H9 (cell line): Measurements from ENCODE around the gene KCNJ12. TPM values are rescaled to one million over a fixed set of nuclear protein-coding genes. Genes with fewer than 3 reads are reported as not detected.
"Not testable (repeated sequence)": the region's sequence is repeated elsewhere in the genome, so short reads cannot be mapped to it uniquely, and the experiment has no call there.

Experiments
- DNase-seq: peaks from one replicate; pipeline ENCODE4 v3.0.0-alpha.2; 2017
- H2AFZ ChIP-seq: one replicate; pipeline ENCODE4 v1.6.1; 2013; ENCODE audit warnings: mild to moderate bottlenecking, low read length, control low read depth, moderate library complexity
- H2AK5ac ChIP-seq: 2 replicates; pipeline ENCODE4 v1.6.1; 2013; ENCODE audit warnings: low read length, control low read depth, mixed read lengths; ENCODE audit not compliant: insufficient read length
- H2BK120ac ChIP-seq: one replicate; pipeline ENCODE4 v1.6.1; 2013; ENCODE audit warnings: low read depth, mild to moderate bottlenecking, low read length, control low read depth, inconsistent platforms; ENCODE audit not compliant: poor library complexity, severe bottlenecking
- H2BK12ac ChIP-seq: 2 replicates; pipeline ENCODE4 v1.6.1; 2013; ENCODE audit warnings: low read length, control low read depth, mixed read lengths, low read depth; ENCODE audit not compliant: insufficient read length
- H2BK15ac ChIP-seq: 2 replicates; pipeline ENCODE4 v1.6.1; 2013; ENCODE audit warnings: low read depth, low read length, control low read depth
- H2BK20ac ChIP-seq: one replicate; pipeline ENCODE4 v1.6.1; 2013; ENCODE audit warnings: low read depth, mild to moderate bottlenecking, low read length, control low read depth, inconsistent platforms; ENCODE audit not compliant: poor library complexity, severe bottlenecking
- H2BK5ac ChIP-seq: 2 replicates; pipeline ENCODE4 v1.6.1; 2013; ENCODE audit warnings: low read length, control low read depth, mixed read lengths; ENCODE audit not compliant: insufficient read length
- H3K14ac ChIP-seq: 2 replicates; pipeline ENCODE4 v1.6.1; 2013; ENCODE audit warnings: low read length, control low read depth; ENCODE audit not compliant: insufficient read depth
- H3K18ac ChIP-seq: 2 replicates; pipeline ENCODE4 v1.6.1; 2013; ENCODE audit warnings: low read depth, mild to moderate bottlenecking, mixed read lengths, low read length, control low read depth; ENCODE audit not compliant: insufficient read length
- H3K23ac ChIP-seq: 2 replicates; pipeline ENCODE4 v1.6.1; 2013; ENCODE audit warnings: low read length, control low read depth, mixed read lengths, low read depth; ENCODE audit not compliant: insufficient read length
- H3K23me2 ChIP-seq: 2 replicates; pipeline ENCODE4 v1.6.1; 2013; ENCODE audit warnings: low read depth, mild to moderate bottlenecking, mixed read lengths, low read length, control low read depth; ENCODE audit not compliant: insufficient read length, poor library complexity, severe bottlenecking
- H3K27ac ChIP-seq: 2 replicates; pipeline ENCODE4 v1.5.1; 2013; ENCODE audit warnings: low read length, control low read depth, mixed read lengths, low read depth; ENCODE audit not compliant: insufficient read length
- H3K27me3 ChIP-seq: 2 replicates; pipeline ENCODE4 v1.6.1; 2013; ENCODE audit warnings: low read length, control low read depth, inconsistent platforms; ENCODE audit not compliant: insufficient read depth
- H3K4ac ChIP-seq: 2 replicates; pipeline ENCODE4 v1.6.1; 2013; ENCODE audit warnings: low read depth, mild to moderate bottlenecking, control low read depth, inconsistent platforms, low read length, moderate library complexity
- H3K4me1 ChIP-seq: 2 replicates; pipeline ENCODE4 v1.6.1; 2013; ENCODE audit warnings: low read length, control low read depth, inconsistent platforms; ENCODE audit not compliant: insufficient read depth
- H3K4me2 ChIP-seq: 2 replicates; pipeline ENCODE4 v1.6.1; 2013; ENCODE audit warnings: low read length, control low read depth, mixed read lengths; ENCODE audit not compliant: insufficient read length, insufficient read depth
- H3K56ac ChIP-seq: 2 replicates; pipeline ENCODE4 v1.6.1; 2013; ENCODE audit warnings: low read depth, mild to moderate bottlenecking, mixed read lengths, low read length, control low read depth; ENCODE audit not compliant: insufficient read length
- H3K79me1 ChIP-seq: 2 replicates; pipeline ENCODE4 v1.6.1; 2013; ENCODE audit warnings: low read depth, mild to moderate bottlenecking, moderate library complexity, low read length, control low read depth, inconsistent platforms; ENCODE audit not compliant: insufficient read depth, poor library complexity, severe bottlenecking
- H3K79me2 ChIP-seq: 2 replicates; pipeline ENCODE4 v1.6.1; 2013; ENCODE audit warnings: low read length, control low read depth, inconsistent platforms; ENCODE audit not compliant: insufficient read depth
- H3K9ac ChIP-seq: 2 replicates; pipeline ENCODE4 v1.6.1; 2013; ENCODE audit warnings: low read length, control low read depth, mixed read lengths; ENCODE audit not compliant: insufficient read length; ENCODE audit errors: extremely low read depth
- H3K9me3 ChIP-seq: one replicate; pipeline ENCODE4 v1.6.1; 2013; ENCODE audit warnings: low read depth, low read length, inconsistent platforms; ENCODE audit not compliant: control insufficient read depth
- H3T11ph ChIP-seq: one replicate; pipeline ENCODE4 v1.6.1; 2013; ENCODE audit warnings: mild to moderate bottlenecking, low read length, control low read depth, inconsistent platforms
- H4K20me1 ChIP-seq: one replicate; pipeline ENCODE4 v1.6.1; 2013; ENCODE audit not compliant: control insufficient read depth, insufficient read length, insufficient read depth
- H4K5ac ChIP-seq: 2 replicates; pipeline ENCODE4 v1.6.1; 2013; ENCODE audit warnings: low read depth, mild to moderate bottlenecking, mixed read lengths, low read length, control low read depth; ENCODE audit not compliant: insufficient read length
- H4K8ac ChIP-seq: replicated peaks from 2 replicates; pipeline ENCODE4 v1.6.1; 2013; ENCODE audit warnings: low read length, control low read depth, mixed read lengths, low read depth; ENCODE audit not compliant: insufficient read length
- H4K91ac ChIP-seq: 2 replicates; pipeline ENCODE4 v1.6.1; 2013; ENCODE audit warnings: low read depth, mild to moderate bottlenecking, moderate library complexity, mixed read lengths, low read length, control low read depth; ENCODE audit not compliant: insufficient read length
- H3K27ac Mint-ChIP-seq, 3 experiments: 2 replicates in 2 of 3; 3 replicates in 1 of 3; pipeline ENCODE4 v1.8.0; 2020 to 2021; ENCODE audit warnings: mixed read lengths in 3 of 3, mild to moderate bottlenecking in 1 of 3, moderate library complexity in 1 of 3
- H3K27me3 Mint-ChIP-seq: 2 replicates; pipeline ENCODE4 v1.8.0; 2021; ENCODE audit warnings: low read depth, mild to moderate bottlenecking, moderate library complexity, mixed read lengths
- H3K36me3 Mint-ChIP-seq, 3 experiments: 2 replicates in 2 of 3; 3 replicates in 1 of 3; pipeline ENCODE4 v1.8.0; 2020 to 2021; ENCODE audit warnings: low read depth in 3 of 3, mixed read lengths in 3 of 3; ENCODE audit not compliant: insufficient read depth in 1 of 3
- H3K4me1 Mint-ChIP-seq, 2 experiments: 2 replicates each; pipeline ENCODE4 v1.8.0; 2020; ENCODE audit warnings: mixed read lengths in 2 of 2
- H3K4me3 Mint-ChIP-seq, 2 experiments: 2 replicates in 1 of 2; 3 replicates in 1 of 2; pipeline ENCODE4 v1.8.0; 2020 to 2021; ENCODE audit warnings: mild to moderate bottlenecking in 2 of 2, mixed read lengths in 2 of 2, moderate library complexity in 1 of 2
- H3K9me3 Mint-ChIP-seq, 2 experiments: 2 replicates in 1 of 2; 3 replicates in 1 of 2; pipeline ENCODE4 v1.8.0; 2020; ENCODE audit warnings: mild to moderate bottlenecking in 2 of 2, mixed read lengths in 2 of 2, moderate library complexity in 1 of 2
- WGBS: extraction: QIAGEN DNeasy Blood & Tissue Kit; methylation state at CpG from one replicate; pipeline ENCODE4 v1.1.7; 2013; ENCODE audit warnings: missing lambda C conversion rate, low lambda C conversion rate, mixed read lengths; ENCODE audit not compliant: insufficient read length; ENCODE audit errors: extremely low coverage; 5-methylcytosine and 5-hydroxymethylcytosine counted together
- total RNA-seq: library from RNA; stranded (reverse); gene quantifications from 2 replicates; pipeline ENCODE4 v1.2.1, GENCODE V29; 2021

Gene KCNJ12
- total RNA-seq, 1 experiment from 2014 or later = 0.39 TPM

GRCh38 chr17:21349358-21350050 lies 26.7 kb upstream of the KCNJ12 start:
- not testable (repeated sequence) for H2AK5ac ChIP-seq, H2BK5ac ChIP-seq, H3K27ac ChIP-seq, H3K23me2 ChIP-seq, H3K18ac ChIP-seq, H3K9me3 Mint-ChIP-seq, H3K9me3 ChIP-seq, H3K4me1 ChIP-seq, H3K4me3 Mint-ChIP-seq, H3K9ac ChIP-seq, H3K27me3 ChIP-seq, H3K4ac ChIP-seq, H3K27me3 Mint-ChIP-seq, DNase-seq, H3K36me3 Mint-ChIP-seq, H3K14ac ChIP-seq, H2BK20ac ChIP-seq, H2AFZ ChIP-seq, H2BK15ac ChIP-seq, H4K5ac ChIP-seq, H4K91ac ChIP-seq, H3K56ac ChIP-seq, H3K4me1 Mint-ChIP-seq, H3K4me2 ChIP-seq, H2BK12ac ChIP-seq, H3T11ph ChIP-seq, H3K79me2 ChIP-seq, H3K79me1 ChIP-seq, H4K20me1 ChIP-seq, H2BK120ac ChIP-seq, H3K23ac ChIP-seq, H3K27ac Mint-ChIP-seq, H4K8ac ChIP-seq
- no CpG with 5 or more reads among the region's 6 CpGs for WGBS

DNA sequence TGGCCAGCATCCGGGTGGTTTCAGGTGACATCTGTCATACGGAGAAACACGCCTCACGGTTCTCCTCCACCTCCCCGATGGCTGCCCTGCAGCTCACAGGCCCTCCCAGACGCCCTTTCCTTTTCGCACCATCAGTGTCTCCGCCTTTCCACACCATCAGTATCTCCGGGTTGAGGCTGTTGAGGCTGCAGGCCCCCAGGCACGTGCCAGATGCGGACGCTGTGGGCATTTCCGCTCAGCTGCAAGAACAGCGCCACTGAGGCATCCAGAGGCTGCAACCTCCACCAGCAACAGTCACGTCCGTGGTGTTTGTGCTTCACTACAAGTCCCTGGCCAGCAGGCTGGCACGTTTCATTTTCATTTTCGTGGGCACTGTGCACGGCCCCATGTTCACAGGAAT lies 25.7 kb upstream of the KCNJ12 start:
- H2BK20ac ChIP-seq, H2BK5ac ChIP-seq, H3K4me1 Mint-ChIP-seq, H3K23me2 ChIP-seq, H2BK120ac ChIP-seq, H3K27me3 Mint-ChIP-seq, H2BK12ac ChIP-seq, H3K27ac ChIP-seq, H4K20me1 ChIP-seq, H3K4me3 Mint-ChIP-seq, H2AFZ ChIP-seq, H3K27ac Mint-ChIP-seq, H3K4ac ChIP-seq, H3K23ac ChIP-seq, H3K56ac ChIP-seq, H3K4me1 ChIP-seq, H3K9me3 Mint-ChIP-seq, H3K14ac ChIP-seq, H3K18ac ChIP-seq, H2AK5ac ChIP-seq, H4K8ac ChIP-seq, H3K9ac ChIP-seq, H3T11ph ChIP-seq, H4K91ac ChIP-seq, H4K5ac ChIP-seq, H3K79me2 ChIP-seq, DNase-seq, H3K36me3 Mint-ChIP-seq, H3K79me1 ChIP-seq, H3K4me2 ChIP-seq, H3K27me3 ChIP-seq, H3K9me3 ChIP-seq, H2BK15ac ChIP-seq: not testable (repeated sequence)
- WGBS = no CpG with 5 or more reads among the region's 19 CpGs
